BJ (cell line): ENCODE measurements around the gene PSMA3. TPM values are rescaled to one million over a fixed set of nuclear protein-coding genes. Genes with fewer than 3 reads are reported as not detected.

Experiments
- CTCF ChIA-PET: fragments of 350-600 bp; formaldehyde crosslinking; extraction: SDS; loops from one replicate; lab custom pipeline; 2021; ENCODE audit warnings: antibody characterized with exemption, inconsistent platforms; lab: Yijun Ruan, JAX
- POLR2A ChIA-PET: fragments of 300-600 bp; sonication (Branson Sonifier 250); formaldehyde crosslinking; extraction: SDS; loops from one replicate; lab custom pipeline; 2021; ENCODE audit warnings: antibody characterized with exemption; lab: Charles Lee
- DNase-seq: peaks from one replicate; pipeline ENCODE4 v3.0.0-alpha.2; 2011; ENCODE audit warnings: low read depth
- H3K27me3 ChIP-seq: 2 replicates; pipeline ENCODE4 v1.6.0; 2011; ENCODE audit warnings: low read length; ENCODE audit not compliant: control insufficient read depth, insufficient read depth
- H3K36me3 ChIP-seq: 2 replicates; pipeline ENCODE4 v1.5.1; 2011; ENCODE audit warnings: low read length; ENCODE audit not compliant: control insufficient read depth, insufficient read depth
- H3K4me3 ChIP-seq: 2 replicates; pipeline ENCODE4 v1.5.1; 2011; ENCODE audit warnings: low read depth, mild to moderate bottlenecking, control low read depth, low read length
- polyA plus RNA-seq: library from polyadenylated mRNA; depleted of rRNA; stranded (reverse); fragments of >200 nt; gene quantifications from 2 replicates; pipeline ENCODE4 v1.2.3, GENCODE V29; 2011
- TF ChIP-seq, protein P1 (sequence below): IDR thresholded peaks from 2 replicates; pipeline ENCODE4 v1.5.1; 2011; ENCODE audit warnings: low read depth, mild to moderate bottlenecking, control low read depth, inconsistent platforms, low read length, moderate library complexity; ENCODE audit not compliant: insufficient read depth

The PSMA3 gene
- polyA plus RNA-seq, 1 experiment: 129 TPM

DNA sequence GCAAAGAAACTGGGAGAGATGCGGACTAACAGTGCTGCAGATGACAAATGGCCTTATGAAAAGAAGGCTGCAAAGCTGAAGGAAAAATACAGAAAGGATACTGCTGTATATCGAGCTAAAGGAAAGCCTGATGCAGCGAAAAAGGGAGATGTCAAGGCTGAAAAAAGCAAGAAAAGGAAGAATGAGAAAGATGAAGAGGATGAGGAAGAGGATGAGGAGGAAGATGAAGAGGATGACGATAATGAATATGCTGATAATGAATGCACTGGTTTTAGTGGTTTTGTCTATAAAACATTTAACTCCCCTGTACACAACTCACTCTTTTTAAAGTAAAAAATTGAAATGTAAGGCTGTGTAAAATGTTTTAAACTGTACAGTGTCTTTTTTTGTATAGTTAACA, 40.5 kb downstream of the PSMA3 start:
- ChIA-PET POLR2A (no interaction called here), CTCF (no interaction called here)
- Histone ChIP-seq H3K27me3 (no peaks in the 10 kb centered on the region), H3K4me3 (no peak overlapping the region), H3K36me3 (peaks cover 5% of the 10 kb centered on the region)
- DNase-seq: no peak
- TF ChIP-seq, protein P1, sequence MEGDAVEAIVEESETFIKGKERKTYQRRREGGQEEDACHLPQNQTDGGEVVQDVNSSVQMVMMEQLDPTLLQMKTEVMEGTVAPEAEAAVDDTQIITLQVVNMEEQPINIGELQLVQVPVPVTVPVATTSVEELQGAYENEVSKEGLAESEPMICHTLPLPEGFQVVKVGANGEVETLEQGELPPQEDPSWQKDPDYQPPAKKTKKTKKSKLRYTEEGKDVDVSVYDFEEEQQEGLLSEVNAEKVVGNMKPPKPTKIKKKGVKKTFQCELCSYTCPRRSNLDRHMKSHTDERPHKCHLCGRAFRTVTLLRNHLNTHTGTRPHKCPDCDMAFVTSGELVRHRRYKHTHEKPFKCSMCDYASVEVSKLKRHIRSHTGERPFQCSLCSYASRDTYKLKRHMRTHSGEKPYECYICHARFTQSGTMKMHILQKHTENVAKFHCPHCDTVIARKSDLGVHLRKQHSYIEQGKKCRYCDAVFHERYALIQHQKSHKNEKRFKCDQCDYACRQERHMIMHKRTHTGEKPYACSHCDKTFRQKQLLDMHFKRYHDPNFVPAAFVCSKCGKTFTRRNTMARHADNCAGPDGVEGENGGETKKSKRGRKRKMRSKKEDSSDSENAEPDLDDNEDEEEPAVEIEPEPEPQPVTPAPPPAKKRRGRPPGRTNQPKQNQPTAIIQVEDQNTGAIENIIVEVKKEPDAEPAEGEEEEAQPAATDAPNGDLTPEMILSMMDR: no peak

DNA sequence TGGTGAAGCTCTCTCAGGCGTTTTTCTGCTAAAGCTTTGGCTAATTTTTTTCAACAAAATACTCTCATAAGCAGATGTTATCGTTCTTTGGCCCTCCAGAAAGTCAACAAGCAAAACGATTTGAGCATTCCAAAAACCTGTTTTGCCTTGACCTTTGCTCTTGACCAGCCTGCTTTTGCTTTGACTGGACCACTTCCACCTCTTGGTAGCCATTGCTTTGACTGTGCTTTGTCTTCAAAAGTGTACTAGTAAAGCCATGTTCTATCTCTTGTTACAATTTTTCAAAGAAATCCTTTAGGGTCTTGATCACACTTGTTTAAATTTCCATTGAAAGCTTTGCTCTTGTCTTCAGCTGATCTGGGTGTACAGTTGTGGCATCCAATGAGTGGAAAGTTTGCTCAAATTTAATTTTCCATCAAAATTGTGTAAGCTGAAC, 43.0 kb downstream of the PSMA3 start:
- Histone ChIP-seq H3K36me3 (peaks cover 5% of the 10 kb centered on the region), H3K27me3 (no peaks in the 10 kb centered on the region), H3K4me3 (no peak overlapping the region)
- DNase-seq: no peak
- TF ChIP-seq, protein P1: no peak
- CTCF ChIA-PET: no interaction called here
- POLR2A ChIA-PET: no interaction called here

DNA sequence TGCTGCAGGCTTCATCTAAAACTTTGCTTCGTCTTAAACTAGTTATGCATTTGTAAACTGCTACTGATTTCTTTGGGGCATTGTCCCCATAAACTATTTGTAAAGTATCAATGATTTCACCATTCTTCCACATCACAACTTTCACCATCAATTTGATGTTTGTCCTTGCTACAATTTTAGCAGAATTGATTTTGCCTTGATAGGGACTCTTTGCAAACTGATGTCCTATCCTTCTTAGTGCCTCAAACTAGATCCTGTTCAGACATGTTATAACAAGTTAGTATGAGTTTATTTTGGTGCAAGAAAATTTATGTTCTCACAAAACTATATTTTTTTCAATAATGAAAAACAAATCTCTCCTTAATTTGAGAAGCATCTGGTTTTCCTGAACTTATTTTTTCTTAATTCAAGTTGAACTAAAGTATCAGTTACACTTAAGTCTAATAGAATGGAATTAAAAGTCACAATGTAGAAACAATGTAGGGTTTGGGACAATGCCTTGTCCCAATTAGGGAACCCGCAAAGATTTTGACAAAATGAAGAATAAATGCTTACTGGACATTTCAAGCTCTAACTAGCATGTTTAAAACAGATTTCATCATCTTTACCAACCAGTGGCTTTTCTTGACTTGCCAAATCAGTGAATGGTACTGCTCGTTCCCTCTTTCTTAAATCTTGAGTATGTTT, 43.6 kb downstream of the PSMA3 start:
- CTCF ChIA-PET: no interaction called here
- Histone ChIP-seq H3K36me3 (peaks cover 5% of the 10 kb centered on the region), H3K4me3 (no peak overlapping the region), H3K27me3 (no peaks in the 10 kb centered on the region)
- POLR2A ChIA-PET: interaction anchor here (1.5 kb wide), 1 partner anchor 10 kb away, joined by 3 read pairs; the partner anchor contains the start of gene ARID4A
- TF ChIP-seq, protein P1: no peak
- no peak for DNase-seq

DNA sequence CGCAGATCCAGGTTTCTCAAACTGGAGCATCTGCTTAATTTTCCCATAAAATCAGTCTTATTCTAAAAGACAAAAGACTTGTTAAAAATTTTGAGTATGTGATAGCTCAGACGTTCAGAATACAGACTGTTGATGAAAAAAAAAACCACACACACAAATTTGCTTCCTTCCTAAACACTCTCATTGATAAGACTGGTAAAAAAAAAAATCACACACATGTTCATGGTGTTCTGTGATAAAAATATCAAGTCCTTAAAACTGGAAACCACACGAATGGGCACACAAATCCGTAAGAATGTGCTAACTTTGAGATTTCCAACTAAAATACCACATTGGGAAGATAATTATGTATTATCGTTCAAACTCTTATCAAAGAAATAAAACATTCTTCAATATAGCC, 47.0 kb downstream of the PSMA3 start:
- Histone ChIP-seq H3K27me3 (no peaks in the 10 kb centered on the region), H3K4me3 (no peak overlapping the region), H3K36me3 (peaks cover 8% of the 10 kb centered on the region)
- ChIA-PET POLR2A (no interaction called here), CTCF (no interaction called here)
- DNase-seq: no peak
- TF ChIP-seq, protein P1: no peak

DNA sequence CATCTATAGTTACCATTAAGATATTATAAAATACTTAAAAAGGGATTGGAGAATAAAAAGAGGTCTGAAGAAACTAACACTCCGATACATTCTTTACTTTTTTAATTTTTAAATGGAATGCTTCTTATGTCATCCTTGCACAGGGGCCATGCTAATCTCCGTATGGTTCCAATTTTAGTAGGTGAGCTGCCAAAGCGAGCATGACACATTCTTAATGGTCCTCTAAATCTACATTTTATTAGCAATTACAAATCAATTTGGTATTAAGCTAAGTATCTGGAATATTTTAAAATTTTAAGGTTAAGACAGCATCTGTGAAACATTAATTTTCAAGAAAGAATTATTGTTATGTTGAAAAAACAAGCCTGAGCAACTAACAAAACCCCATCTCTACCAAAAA, 47.5 kb downstream of the PSMA3 start:
- POLR2A ChIA-PET: interaction anchor here (0.6 kb wide), 1 partner anchor 11 kb away, joined by 6 read pairs; no protein-coding TSS in a partner anchor
- peaks cover 8% of the 10 kb centered on the region for H3K36me3 ChIP-seq

More for the DNA sequence above, 47.5 kb downstream of the PSMA3 start:
- Histone ChIP-seq H3K27me3 (no peaks in the 10 kb centered on the region), H3K4me3 (no peak overlapping the region)
- peak; percentile 44 for DNase-seq
- TF ChIP-seq, protein P1: no peak
- CTCF ChIA-PET: no interaction called here
